ENCODE measurements around the gene DAP3.
"Not testable (repeated sequence)": the region's sequence is repeated elsewhere in the genome, so short reads cannot be mapped to it uniquely, and the experiment has no call there.

GRCh38 chr1:155767399-155767989 is 78.6 kb downstream of the DAP3 start:
- not testable (repeated sequence) for TF ChIP-seq CTCF, POLR2AphosphoS5, EP300, POLR2A (IDR thresholded peaks at IDR 0.05)

All from stomach (tissue), 4 donors.